HG02798 (cell line): Measurements from ENCODE around the gene RNF14.

ENCODE experiments used
- ATAC-seq: cut with Tn5 transposase; IDR thresholded peaks from one replicate; pipeline ENCODE4 v1.9.1; 2021; ENCODE audit warnings: mild to moderate bottlenecking; ENCODE audit not compliant: unreplicated experiment, poor library complexity

The RNF14 gene

GRCh38 chr5:141945511-141946051, 23.3 kb upstream of the RNF14 start:
- ATAC-seq = no peak

- no peak for ATAC-seq
These were observed 21.6 kb upstream of the RNF14 start for GRCh38 chr5:141947316-141947715.

- ATAC-seq = no peak
These were observed 20.1 kb upstream of the RNF14 start for GRCh38 chr5:141948812-141949211.

GRCh38 chr5:141949511-141949910, 19.4 kb upstream of the RNF14 start:
- no peak for ATAC-seq

- ATAC-seq = no peak
These were observed 18.5 kb upstream of the RNF14 start for GRCh38 chr5:141950207-141951005.

- ATAC-seq = peak; percentile 77
These were observed 17.5 kb upstream of the RNF14 start for GRCh38 chr5:141951332-141951781.

- ATAC-seq = no peak
These were observed 16.9 kb upstream of the RNF14 start for GRCh38 chr5:141952020-141952419.

GRCh38 chr5:141954194-141954593, 14.7 kb upstream of the RNF14 start:
- ATAC-seq = no peak

- no peak for ATAC-seq
These were observed 11.4 kb upstream of the RNF14 start for GRCh38 chr5:141957367-141957996.

GRCh38 chr5:141958113-141958512, 10.8 kb upstream of the RNF14 start, which contains the start of gene PCDH12:
Gene PCDH12 (minus strand): TSS chr5:141958202. CDS start chr5:141957851, 351 bp downstream.
- ATAC-seq = no peak

GRCh38 chr5:141958546-141959172, 10.2 kb upstream of the RNF14 start:
- no peak for ATAC-seq

GRCh38 chr5:141960018-141960417, 8.9 kb upstream of the RNF14 start:
- no peak for ATAC-seq

- peak; percentile 95 for ATAC-seq
These were observed 8.2 kb upstream of the RNF14 start for GRCh38 chr5:141960449-141961323.

GRCh38 chr5:141961466-141961865, 7.4 kb upstream of the RNF14 start:
- no peak for ATAC-seq

GRCh38 chr5:141963701-141964100, 5.2 kb upstream of the RNF14 start:
- ATAC-seq = no peak

GRCh38 chr5:141965071-141965470, 3.8 kb upstream of the RNF14 start:
- ATAC-seq = no peak

GRCh38 chr5:141966275-141966962, 2.5 kb upstream of the RNF14 start:
- ATAC-seq = no peak

GRCh38 chr5:141966963-141967333, 2.0 kb upstream of the RNF14 start:
- ATAC-seq = no peak
